ENCODE results near the gene VWA8.

VWA8 gene

GRCh38 chr13:41633776-41634175 lies 327.1 kb downstream of the VWA8 start:
- no peaks in the 10 kb centered on the region for H3K79me2 ChIP-seq (ENCODE audit: insufficient read depth, low read depth)
- no peak overlapping the region for H3K27ac ChIP-seq
- no peaks in the 10 kb centered on the region for H4K20me1 ChIP-seq (ENCODE audit: insufficient read depth)
- no peak overlapping the region for H2AFZ ChIP-seq (ENCODE audit: low read depth)
- H3K9ac ChIP-seq = no peak overlapping the region
- H3K36me3 ChIP-seq (ENCODE audit: insufficient read depth) = no peaks in the 10 kb centered on the region
- H3K27me3 ChIP-seq (ENCODE audit: insufficient read depth, low read depth) = no peaks in the 10 kb centered on the region
- H3K4me2 ChIP-seq = no peak overlapping the region
- no peaks in the 10 kb centered on the region for H3K4me1 ChIP-seq (ENCODE audit: low read depth, poor library complexity, severe bottlenecking)
- TF ChIP-seq CTCF (conservative IDR thresholded peaks at IDR 0.05; ENCODE audit: low read depth, low read length) = no peak
- no peak overlapping the region for H3K4me3 ChIP-seq (IDR thresholded peaks at IDR 0.05; ENCODE audit: insufficient read depth, low read depth, low read length)

- Histone ChIP-seq H3K79me2 (ENCODE audit: insufficient read depth, low read depth) (no peaks in the 10 kb centered on the region), H3K9ac (no peak overlapping the region), H3K27ac (no peak overlapping the region), H2AFZ (ENCODE audit: low read depth) (no peak overlapping the region), H3K4me1 (ENCODE audit: low read depth, poor library complexity, severe bottlenecking) (no peaks in the 10 kb centered on the region), H3K4me3 (IDR thresholded peaks at IDR 0.05; ENCODE audit: insufficient read depth, low read depth, low read length) (no peak overlapping the region), H3K27me3 (ENCODE audit: insufficient read depth, low read depth) (no peaks in the 10 kb centered on the region), H4K20me1 (ENCODE audit: insufficient read depth) (no peaks in the 10 kb centered on the region), H3K36me3 (ENCODE audit: insufficient read depth) (no peaks in the 10 kb centered on the region), H3K4me2 (no peak overlapping the region)
- no peak for TF ChIP-seq CTCF (conservative IDR thresholded peaks at IDR 0.05; ENCODE audit: low read depth, low read length)
Measured at GRCh38 chr13:41631296-41631965, 329.5 kb downstream of the VWA8 start.

- Histone ChIP-seq H3K9ac (no peak overlapping the region), H3K4me2 (no peak overlapping the region), H3K4me1 (ENCODE audit: low read depth, poor library complexity, severe bottlenecking) (no peaks in the 10 kb centered on the region), H2AFZ (ENCODE audit: low read depth) (no peak overlapping the region), H3K36me3 (ENCODE audit: insufficient read depth) (no peaks in the 10 kb centered on the region), H3K27ac (no peak overlapping the region), H3K79me2 (ENCODE audit: insufficient read depth, low read depth) (no peaks in the 10 kb centered on the region), H4K20me1 (ENCODE audit: insufficient read depth) (no peaks in the 10 kb centered on the region), H3K27me3 (ENCODE audit: insufficient read depth, low read depth) (no peaks in the 10 kb centered on the region), H3K4me3 (IDR thresholded peaks at IDR 0.05; ENCODE audit: insufficient read depth, low read depth, low read length) (no peak overlapping the region)
- TF ChIP-seq CTCF (conservative IDR thresholded peaks at IDR 0.05; ENCODE audit: low read depth, low read length) = no peak
Measured at GRCh38 chr13:41627425-41627824, 333.5 kb downstream of the VWA8 start.

GRCh38 chr13:41624041-41624440 lies 336.9 kb downstream of the VWA8 start:
- Histone ChIP-seq H3K4me2 (no peak overlapping the region), H2AFZ (ENCODE audit: low read depth) (no peak overlapping the region), H3K79me2 (ENCODE audit: insufficient read depth, low read depth) (no peaks in the 10 kb centered on the region), H3K9ac (no peak overlapping the region), H3K27ac (no peak overlapping the region), H3K27me3 (ENCODE audit: insufficient read depth, low read depth) (no peaks in the 10 kb centered on the region), H3K36me3 (ENCODE audit: insufficient read depth) (no peaks in the 10 kb centered on the region), H3K4me3 (IDR thresholded peaks at IDR 0.05; ENCODE audit: insufficient read depth, low read depth, low read length) (no peak overlapping the region), H3K4me1 (ENCODE audit: low read depth, poor library complexity, severe bottlenecking) (no peaks in the 10 kb centered on the region), H4K20me1 (ENCODE audit: insufficient read depth) (no peaks in the 10 kb centered on the region)
- TF ChIP-seq CTCF (conservative IDR thresholded peaks at IDR 0.05; ENCODE audit: low read depth, low read length) = no peak

Data from KMS-11 (cell line).